Measurements from ENCODE around the gene ZNF497.

The ZNF497 gene

GRCh38 chr19:58399903-58400302, 37.4 kb upstream of the ZNF497 start:
- H3K9me2 ChIP-seq (replicated peaks; ENCODE audit: insufficient read depth, low read length), result no peaks in the 10 kb centered on the region
- no peaks in the 10 kb centered on the region for H4K20me1 ChIP-seq (ENCODE audit: low read depth, low read length)
- no peak overlapping the region for H3K4me3 ChIP-seq (ENCODE audit: insufficient read depth, low read length, poor library complexity, severe bottlenecking)
- no peaks in the 10 kb centered on the region for H3K36me3 ChIP-seq (ENCODE audit: low read length)
- H3K4me2 ChIP-seq (ENCODE audit: low read depth, low read length, poor library complexity, severe bottlenecking), result no peak overlapping the region
- no peak overlapping the region for H3K27ac ChIP-seq (ENCODE audit: low read depth, low read length)
- no peaks in the 10 kb centered on the region for H3K27me3 ChIP-seq (ENCODE audit: low read length)
- H3K9me3 ChIP-seq (ENCODE audit: insufficient read depth, low read length), result no peaks in the 10 kb centered on the region
- H3K9ac ChIP-seq (ENCODE audit: low read length), result no peak overlapping the region
- TF ChIP-seq CTCF (IDR thresholded peaks at IDR 0.05; ENCODE audit: insufficient read depth, low read length, poor library complexity, severe bottlenecking) (no peak), EZH2phosphoT487 (conservative IDR thresholded peaks at IDR 0.05; ENCODE audit: low read length) (no peak)
- H2AFZ ChIP-seq (ENCODE audit: low read depth, low read length, severe bottlenecking), result no peak overlapping the region
- no peaks in the 10 kb centered on the region for H3K79me2 ChIP-seq (ENCODE audit: insufficient read depth, low read length)
- peaks cover 5% of the 10 kb centered on the region; the same call in 1 of the 2 replicates for H3F3A ChIP-seq (ENCODE audit: insufficient read depth)

GRCh38 chr19:58398545-58398944, 36.0 kb upstream of the ZNF497 start:
- Histone ChIP-seq H3F3A (ENCODE audit: insufficient read depth) (peaks cover 5% of the 10 kb centered on the region; the same call in 1 of the 2 replicates), H2AFZ (ENCODE audit: low read depth, low read length, severe bottlenecking) (no peak overlapping the region), H3K79me2 (ENCODE audit: insufficient read depth, low read length) (no peaks in the 10 kb centered on the region), H3K36me3 (ENCODE audit: low read length) (no peaks in the 10 kb centered on the region), H3K9me2 (replicated peaks; ENCODE audit: insufficient read depth, low read length) (no peaks in the 10 kb centered on the region), H3K27me3 (ENCODE audit: low read length) (no peaks in the 10 kb centered on the region), H3K27ac (ENCODE audit: low read depth, low read length) (no peak overlapping the region), H4K20me1 (ENCODE audit: low read depth, low read length) (peaks cover 2% of the 10 kb centered on the region; the same call in 1 of the 2 replicates), H3K9ac (ENCODE audit: low read length) (no peak overlapping the region), H3K4me2 (ENCODE audit: low read depth, low read length, poor library complexity, severe bottlenecking) (no peak overlapping the region), H3K4me3 (ENCODE audit: insufficient read depth, low read length, poor library complexity, severe bottlenecking) (no peak overlapping the region), H3K9me3 (ENCODE audit: insufficient read depth, low read length) (no peaks in the 10 kb centered on the region)
- no peak for TF ChIP-seq CTCF (IDR thresholded peaks at IDR 0.05; ENCODE audit: insufficient read depth, low read length, poor library complexity, severe bottlenecking)
- TF ChIP-seq EZH2phosphoT487 (conservative IDR thresholded peaks at IDR 0.05; ENCODE audit: low read length), result no peak

- no peak overlapping the region for H3K9ac ChIP-seq (ENCODE audit: low read length)
- no peaks in the 10 kb centered on the region for H3K9me3 ChIP-seq (ENCODE audit: insufficient read depth, low read length)
- no peaks in the 10 kb centered on the region for H3K27me3 ChIP-seq (ENCODE audit: low read length)
- no peaks in the 10 kb centered on the region for H3K9me2 ChIP-seq (replicated peaks; ENCODE audit: insufficient read depth, low read length)
- peaks cover 7% of the 10 kb centered on the region; the same call in 1 of the 2 replicates for H4K20me1 ChIP-seq (ENCODE audit: low read depth, low read length)
- H3K27ac ChIP-seq (ENCODE audit: low read depth, low read length), result no peak overlapping the region
- TF ChIP-seq EZH2phosphoT487 (conservative IDR thresholded peaks at IDR 0.05; ENCODE audit: low read length), result no peak
- no peak for TF ChIP-seq CTCF (IDR thresholded peaks at IDR 0.05; ENCODE audit: insufficient read depth, low read length, poor library complexity, severe bottlenecking)
- H3K36me3 ChIP-seq (ENCODE audit: low read length), result 0 out of 2 replicates have a peak, but pooled peaks cover under 1% of the 10 kb centered on the region
- H3K4me2 ChIP-seq (ENCODE audit: low read depth, low read length, poor library complexity, severe bottlenecking), result no peak overlapping the region
- H2AFZ ChIP-seq (ENCODE audit: low read depth, low read length, severe bottlenecking), result no peak overlapping the region
- peaks cover 5% of the 10 kb centered on the region; the same call in 1 of the 2 replicates for H3F3A ChIP-seq (ENCODE audit: insufficient read depth)
- no peaks in the 10 kb centered on the region for H3K79me2 ChIP-seq (ENCODE audit: insufficient read depth, low read length)
- no peak overlapping the region for H3K4me3 ChIP-seq (ENCODE audit: insufficient read depth, low read length, poor library complexity, severe bottlenecking)
Observed at GRCh38 chr19:58398087-58398486, 35.5 kb upstream of the ZNF497 start.

Data from SU-DHL-6 (cell line).